Inflammatory macrophage treated with lipopolysaccharide for 1 hour (primary cell): Measurements from ENCODE around the gene C18orf63.

Source experiments
- DNase-seq, 2 donors: peaks; one replicate each; pipeline ENCODE4 v3.0.0-alpha.2; 2020 to 2022

C18orf63 gene

GRCh38 chr18:74331404-74331803 is 15.8 kb downstream of the C18orf63 start:
- DNase-seq, result no peak

- no peak for DNase-seq
These were observed 17.5 kb downstream of the C18orf63 start for GRCh38 chr18:74333091-74333490.

- peak in 1 of 2 donors; percentile 12 for DNase-seq
These were observed 18.7 kb downstream of the C18orf63 start for GRCh38 chr18:74334242-74334893.

GRCh38 chr18:74336656-74337055 is 21.0 kb downstream of the C18orf63 start:
- no peak for DNase-seq

- DNase-seq, result no peak
These were observed 21.7 kb downstream of the C18orf63 start for GRCh38 chr18:74337155-74337911.

GRCh38 chr18:74337912-74338309 is 22.3 kb downstream of the C18orf63 start:
- no peak for DNase-seq

GRCh38 chr18:74342416-74343043 is 26.9 kb downstream of the C18orf63 start:
- peak; percentile 48 to 76 for DNase-seq

GRCh38 chr18:74346206-74346605 is 30.6 kb downstream of the C18orf63 start:
- no peak for DNase-seq

- no peak for DNase-seq
These were observed 32.9 kb downstream of the C18orf63 start for GRCh38 chr18:74348581-74348980.

GRCh38 chr18:74351354-74351753 is 35.7 kb downstream of the C18orf63 start:
- peak in 1 of 2 donors; percentile 25 for DNase-seq

- peak; percentile 38 to 61 for DNase-seq
These were observed 37.6 kb downstream of the C18orf63 start for GRCh38 chr18:74353169-74353775.

- DNase-seq, result peak; percentile 44 to 53
These were observed 41.3 kb downstream of the C18orf63 start for GRCh38 chr18:74356959-74357358.

- no peak for DNase-seq
These were observed 45.4 kb downstream of the C18orf63 start for GRCh38 chr18:74360852-74361655.

- DNase-seq, result peak in 1 of 2 donors; percentile 25
These were observed 52.3 kb downstream of the C18orf63 start for GRCh38 chr18:74367905-74368304.

- no peak for DNase-seq
These were observed 53.5 kb downstream of the C18orf63 start for GRCh38 chr18:74368901-74369705.

GRCh38 chr18:74370115-74370514 is 54.5 kb downstream of the C18orf63 start:
- DNase-seq, result peak in 1 of 2 donors; percentile 48

- DNase-seq, result no peak
These were observed 57.8 kb downstream of the C18orf63 start for GRCh38 chr18:74373428-74373827.

- no peak for DNase-seq
These were observed 60.4 kb downstream of the C18orf63 start for GRCh38 chr18:74375999-74376398.

GRCh38 chr18:74376523-74376922 is 60.9 kb downstream of the C18orf63 start:
- DNase-seq, result no peak

GRCh38 chr18:74377776-74378175 is 62.1 kb downstream of the C18orf63 start:
- peak; percentile 49 to 54 for DNase-seq

- DNase-seq, result peak in 1 of 2 donors; percentile 32
These were observed 62.6 kb downstream of the C18orf63 start for GRCh38 chr18:74378179-74378682.
